ENCODE measurements around the gene HERC6. TPM values are rescaled to one million over a fixed set of nuclear protein-coding genes. Genes with fewer than 3 reads are reported as not detected.
"Not testable (repeated sequence)": the region's sequence is repeated elsewhere in the genome, so short reads cannot be mapped to it uniquely, and the experiment has no call there.

The HERC6 gene
- total RNA-seq, 5 donors from 2014 or later (not counting 1 experiment from before 2014, with no cell fraction given), result 13.9 to 25.2 (median 19.7) TPM

GRCh38 chr4:88348761-88349160, 29.9 kb upstream of the HERC6 start:
- H3K27ac Mint-ChIP-seq; H3K9me3 Mint-ChIP-seq; H3K4me1 Mint-ChIP-seq; POLR2A ChIA-PET; ATAC-seq (replicated peaks in 1 of 4); H3K4me3 Mint-ChIP-seq; H3K27ac ChIP-seq (ENCODE audit: low read length); H3K9me3 ChIP-seq; H3K36me3 ChIP-seq (ENCODE audit: control insufficient read depth in 2 of 2, extremely low read depth in 1 of 2, insufficient read depth in 1 of 2, low read length in 1 of 2); DNase-seq; H3K36me3 Mint-ChIP-seq; H3K4me1 ChIP-seq (ENCODE audit: control insufficient read depth in 1 of 2, extremely low read depth in 1 of 2, insufficient read depth in 2 of 2, low read length in 2 of 2); H3K27me3 ChIP-seq (replicated peaks in 1 of 2; ENCODE audit: control insufficient read depth in 2 of 2, extremely low read depth in 1 of 2, insufficient read depth in 2 of 2, low read length in 1 of 2); H3K27me3 Mint-ChIP-seq; H3K4me3 ChIP-seq (ENCODE audit: control insufficient read depth in 1 of 2, extremely low read depth in 1 of 2, low read length in 1 of 2); CTCF ChIA-PET: not testable (repeated sequence)
- 82% methylated on average over 5 of the region's 7 CpGs for WGBS (ENCODE audit: insufficient coverage)

GRCh38 chr4:88350786-88351185, 27.9 kb upstream of the HERC6 start:
- CTCF ChIA-PET, result no interaction called here
- H3K27ac ChIP-seq (ENCODE audit: low read length), result no peak overlapping the region
- H3K9me3 ChIP-seq, result peaks cover 5% of the 10 kb centered on the region
- H3K4me1 Mint-ChIP-seq, result no peaks in the 10 kb centered on the region
- H3K9me3 Mint-ChIP-seq, result peaks cover 0 to 2% (median 0%) of the 10 kb centered on the region in 3 donors
- WGBS (ENCODE audit: insufficient coverage), result no CpG with 5 or more reads among the region's 4 CpGs
- H3K27me3 ChIP-seq (replicated peaks in 1 of 2; ENCODE audit: control insufficient read depth in 2 of 2, extremely low read depth in 1 of 2, insufficient read depth in 2 of 2, low read length in 1 of 2), result peaks cover 0 to 3% of the 10 kb centered on the region in 2 experiments
- no peaks in the 10 kb centered on the region for H3K36me3 Mint-ChIP-seq
- H3K4me3 Mint-ChIP-seq, result no peak overlapping the region
- H3K4me3 ChIP-seq (ENCODE audit: control insufficient read depth in 1 of 2, extremely low read depth in 1 of 2, low read length in 1 of 2), result no peak overlapping the region
- no peak overlapping the region for H3K27ac Mint-ChIP-seq
- POLR2A ChIA-PET, result no interaction called here
- no peak for DNase-seq
- no peaks in the 10 kb centered on the region for H3K27me3 Mint-ChIP-seq
- no peaks in the 10 kb centered on the region for H3K36me3 ChIP-seq (ENCODE audit: control insufficient read depth in 2 of 2, extremely low read depth in 1 of 2, insufficient read depth in 1 of 2, low read length in 1 of 2)
- ATAC-seq (replicated peaks in 1 of 4), result no peak
- no peaks in the 10 kb centered on the region for H3K4me1 ChIP-seq (ENCODE audit: control insufficient read depth in 1 of 2, extremely low read depth in 1 of 2, insufficient read depth in 2 of 2, low read length in 2 of 2)

- Mint-ChIP-seq H3K4me1 (no peaks in the 10 kb centered on the region), H3K27ac (no peak overlapping the region), H3K9me3 (peaks cover 0 to 2% (median 0%) of the 10 kb centered on the region in 3 donors), H3K27me3 (no peaks in the 10 kb centered on the region), H3K36me3 (no peaks in the 10 kb centered on the region), H3K4me3 (no peak overlapping the region)
- H3K9me3 ChIP-seq, result peaks cover 5% of the 10 kb centered on the region
- ChIA-PET POLR2A (no interaction called here), CTCF (no interaction called here)
- no peaks in the 10 kb centered on the region for H3K27me3 ChIP-seq (replicated peaks in 1 of 2; ENCODE audit: control insufficient read depth in 2 of 2, extremely low read depth in 1 of 2, insufficient read depth in 2 of 2, low read length in 1 of 2)
- no peaks in the 10 kb centered on the region for H3K36me3 ChIP-seq (ENCODE audit: control insufficient read depth in 2 of 2, extremely low read depth in 1 of 2, insufficient read depth in 1 of 2, low read length in 1 of 2)
- ATAC-seq (replicated peaks in 1 of 4) (no peak), DNase-seq (no peak)
- 100% methylated on average over 2 of the region's 3 CpGs for WGBS (ENCODE audit: insufficient coverage)
- H3K27ac ChIP-seq (ENCODE audit: low read length), result no peak overlapping the region
- no peak overlapping the region for H3K4me3 ChIP-seq (ENCODE audit: control insufficient read depth in 1 of 2, extremely low read depth in 1 of 2, low read length in 1 of 2)
- no peaks in the 10 kb centered on the region for H3K4me1 ChIP-seq (ENCODE audit: control insufficient read depth in 1 of 2, extremely low read depth in 1 of 2, insufficient read depth in 2 of 2, low read length in 2 of 2)
Observed at GRCh38 chr4:88352062-88352740, 26.5 kb upstream of the HERC6 start.

GRCh38 chr4:88353324-88353723, 25.3 kb upstream of the HERC6 start:
- CTCF ChIA-PET, result no interaction called here
- no peak for ATAC-seq (replicated peaks in 1 of 4)

GRCh38 chr4:88356771-88357170, 21.9 kb upstream of the HERC6 start:
- Mint-ChIP-seq H3K9me3 (peaks cover 0 to 4% (median 2%) of the 10 kb centered on the region in 3 donors), H3K36me3 (peaks cover 3% of the 10 kb centered on the region), H3K4me1 (no peaks in the 10 kb centered on the region), H3K27ac (no peak overlapping the region), H3K4me3 (no peak overlapping the region), H3K27me3 (no peaks in the 10 kb centered on the region)
- DNase-seq (no peak), ATAC-seq (replicated peaks in 1 of 4) (no peak)
- POLR2A ChIA-PET, result no interaction called here
- no peak overlapping the region for H3K27ac ChIP-seq (ENCODE audit: low read length)
- H3K36me3 ChIP-seq (ENCODE audit: control insufficient read depth in 2 of 2, extremely low read depth in 1 of 2, insufficient read depth in 1 of 2, low read length in 1 of 2), result no peaks in the 10 kb centered on the region
- peaks cover 5% of the 10 kb centered on the region for H3K9me3 ChIP-seq
- CTCF ChIA-PET, result no interaction called here
- peaks cover 0 to 10% of the 10 kb centered on the region in 2 experiments for H3K27me3 ChIP-seq (replicated peaks in 1 of 2; ENCODE audit: control insufficient read depth in 2 of 2, extremely low read depth in 1 of 2, insufficient read depth in 2 of 2, low read length in 1 of 2)
- H3K4me3 ChIP-seq (ENCODE audit: control insufficient read depth in 1 of 2, extremely low read depth in 1 of 2, low read length in 1 of 2), result no peak overlapping the region
- H3K4me1 ChIP-seq (ENCODE audit: control insufficient read depth in 1 of 2, extremely low read depth in 1 of 2, insufficient read depth in 2 of 2, low read length in 2 of 2), result no peaks in the 10 kb centered on the region

More at GRCh38 chr4:88353324-88353723, 25.3 kb upstream of the HERC6 start:
- Mint-ChIP-seq H3K4me3 (no peak overlapping the region), H3K27me3 (no peaks in the 10 kb centered on the region), H3K9me3 (peaks cover 0 to 2% (median 0%) of the 10 kb centered on the region in 3 donors), H3K4me1 (no peaks in the 10 kb centered on the region), H3K27ac (no peak overlapping the region), H3K36me3 (no peaks in the 10 kb centered on the region)
- peak overlapping the region in 1 of 2 donors; percentile 15 for H3K4me3 ChIP-seq (ENCODE audit: control insufficient read depth in 1 of 2, extremely low read depth in 1 of 2, low read length in 1 of 2)
- DNase-seq, result no peak
- POLR2A ChIA-PET, result no interaction called here
- no peaks in the 10 kb centered on the region for H3K27me3 ChIP-seq (replicated peaks in 1 of 2; ENCODE audit: control insufficient read depth in 2 of 2, extremely low read depth in 1 of 2, insufficient read depth in 2 of 2, low read length in 1 of 2)
- peaks cover 5% of the 10 kb centered on the region for H3K9me3 ChIP-seq
- no peaks in the 10 kb centered on the region for H3K4me1 ChIP-seq (ENCODE audit: control insufficient read depth in 1 of 2, extremely low read depth in 1 of 2, insufficient read depth in 2 of 2, low read length in 2 of 2)
- H3K27ac ChIP-seq (ENCODE audit: low read length), result no peak overlapping the region
- no peaks in the 10 kb centered on the region for H3K36me3 ChIP-seq (ENCODE audit: control insufficient read depth in 2 of 2, extremely low read depth in 1 of 2, insufficient read depth in 1 of 2, low read length in 1 of 2)

GRCh38 chr4:88357262-88357661, 21.4 kb upstream of the HERC6 start:
- Histone ChIP-seq H3K27ac (ENCODE audit: low read length) (no peak overlapping the region), H3K9me3 (peaks cover 5% of the 10 kb centered on the region), H3K27me3 (replicated peaks in 1 of 2; ENCODE audit: control insufficient read depth in 2 of 2, extremely low read depth in 1 of 2, insufficient read depth in 2 of 2, low read length in 1 of 2) (peaks cover 0 to 10% of the 10 kb centered on the region in 2 experiments), H3K4me3 (ENCODE audit: control insufficient read depth in 1 of 2, extremely low read depth in 1 of 2, low read length in 1 of 2) (no peak overlapping the region), H3K4me1 (ENCODE audit: control insufficient read depth in 1 of 2, extremely low read depth in 1 of 2, insufficient read depth in 2 of 2, low read length in 2 of 2) (no peaks in the 10 kb centered on the region), H3K36me3 (ENCODE audit: control insufficient read depth in 2 of 2, extremely low read depth in 1 of 2, insufficient read depth in 1 of 2, low read length in 1 of 2) (no peaks in the 10 kb centered on the region)
- Mint-ChIP-seq H3K27me3 (peaks cover 0 to under 1% of the 10 kb centered on the region in 2 donors), H3K9me3 (peaks cover 0 to 4% (median 2%) of the 10 kb centered on the region in 3 donors), H3K4me3 (no peak overlapping the region), H3K36me3 (peaks cover 3% of the 10 kb centered on the region), H3K27ac (no peak overlapping the region), H3K4me1 (no peaks in the 10 kb centered on the region)
- ATAC-seq (replicated peaks in 1 of 4) (no peak), DNase-seq (no peak)
- whole genome bisulfite sequencing (ENCODE audit: insufficient coverage), result 100% methylated on average over 3 of the region's 4 CpGs
- ChIA-PET CTCF (no interaction called here), POLR2A (no interaction called here)

GRCh38 chr4:88359558-88359957, 19.1 kb upstream of the HERC6 start:
- H3K9me3 Mint-ChIP-seq, result peaks cover 6 to 10% (median 7%) of the 10 kb centered on the region in 3 donors
- Histone ChIP-seq H3K36me3 (ENCODE audit: control insufficient read depth in 2 of 2, extremely low read depth in 1 of 2, insufficient read depth in 1 of 2, low read length in 1 of 2) (no peaks in the 10 kb centered on the region), H3K27me3 (replicated peaks in 1 of 2; ENCODE audit: control insufficient read depth in 2 of 2, extremely low read depth in 1 of 2, insufficient read depth in 2 of 2, low read length in 1 of 2) (peaks cover 0 to 10% of the 10 kb centered on the region in 2 experiments), H3K4me1 (ENCODE audit: control insufficient read depth in 1 of 2, extremely low read depth in 1 of 2, insufficient read depth in 2 of 2, low read length in 2 of 2) (no peaks in the 10 kb centered on the region), H3K27ac (ENCODE audit: low read length) (no peak overlapping the region), H3K4me3 (ENCODE audit: control insufficient read depth in 1 of 2, extremely low read depth in 1 of 2, low read length in 1 of 2) (no peak overlapping the region), H3K9me3 (no peaks in the 10 kb centered on the region)
- no peak overlapping the region for H3K4me3 Mint-ChIP-seq
- H3K4me1 Mint-ChIP-seq, result no peaks in the 10 kb centered on the region
- H3K36me3 Mint-ChIP-seq, result peaks cover 3% of the 10 kb centered on the region
- ChIA-PET CTCF (interaction anchor here in 1 of 2 donors (0.5 kb wide), 1 partner anchor 638 kb away, joined by 3 read pairs; no protein-coding TSS in a partner anchor), POLR2A (no interaction called here)
- H3K27me3 Mint-ChIP-seq, result peaks cover 0 to 2% of the 10 kb centered on the region in 2 donors
- DNase-seq, result no peak
- ATAC-seq (replicated peaks in 1 of 4), result no peak
- WGBS (ENCODE audit: insufficient coverage), result 94% methylated on average over 7 of the region's 10 CpGs
- H3K27ac Mint-ChIP-seq, result no peak overlapping the region

Measured in T-cell (primary cell).